Measurements from ENCODE around the gene BEST2.
"Not testable (repeated sequence)": the region's sequence is repeated elsewhere in the genome, so short reads cannot be mapped to it uniquely, and the experiment has no call there.

Gene BEST2

DNA sequence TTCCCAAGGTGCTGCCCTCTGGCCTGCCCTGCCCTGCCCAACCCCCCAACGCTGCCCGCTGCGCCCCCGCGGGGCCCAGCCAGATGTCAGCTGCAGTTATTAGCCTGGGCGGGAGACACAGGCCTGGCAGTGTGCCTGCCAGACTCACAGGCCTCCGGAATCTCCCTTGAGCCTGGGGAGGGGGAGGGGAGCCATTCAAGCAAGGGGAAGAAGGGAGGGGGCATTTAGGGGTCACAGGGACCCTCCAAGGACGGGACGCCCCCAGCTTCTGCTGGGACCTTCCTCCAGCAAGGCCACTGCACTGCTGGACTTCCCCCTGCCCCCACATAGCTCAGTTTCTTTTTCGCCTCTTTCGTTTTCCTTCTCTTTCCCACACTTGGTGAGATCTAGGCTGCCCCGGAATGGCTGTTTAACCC lies 37.1 kb downstream of the BEST2 start:
- peak; percentile 54 for DNase-seq

DNA sequence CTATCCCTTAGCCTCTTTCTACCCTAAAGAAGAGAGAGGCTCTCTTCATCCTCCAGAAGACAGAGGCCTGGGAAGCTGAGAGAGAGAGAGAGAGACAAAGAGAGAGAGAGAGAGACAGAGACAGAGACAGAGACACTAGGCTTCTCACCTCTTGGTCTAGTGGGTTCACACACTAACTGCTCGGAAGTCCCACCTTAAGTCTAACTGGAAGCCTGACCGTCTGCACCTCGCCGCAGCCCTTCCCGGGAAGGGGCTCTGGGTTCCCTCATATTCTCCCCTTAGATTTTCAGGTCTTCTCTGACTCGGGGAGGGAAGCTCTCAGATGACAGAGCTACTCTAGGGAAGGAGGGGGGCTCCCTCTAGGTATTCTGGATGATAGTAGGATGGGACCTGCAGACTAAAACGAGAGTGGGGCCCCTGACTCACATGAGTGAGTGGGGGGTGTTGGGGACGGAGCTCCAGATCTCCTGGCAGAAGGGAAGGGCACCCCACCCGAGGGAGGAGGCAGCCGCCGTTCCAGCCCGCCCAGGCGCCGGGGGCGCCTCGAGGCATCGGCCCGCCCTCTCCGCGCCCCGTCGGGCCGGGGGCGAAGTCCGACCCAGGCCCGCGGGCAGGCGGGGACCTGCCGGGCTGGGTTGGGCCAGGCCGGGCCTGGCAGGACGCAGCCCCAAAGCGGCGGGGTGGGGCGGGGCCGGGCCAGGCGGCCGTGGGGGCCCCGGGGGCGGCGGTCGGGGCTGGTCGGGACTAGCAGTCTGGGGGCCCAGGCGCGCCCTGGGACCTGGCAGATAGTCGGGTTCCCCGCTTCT lies 37.7 kb downstream of the BEST2 start:
- DNase-seq = peak; percentile 39

- peak; percentile 98 for DNase-seq
These were observed 38.5 kb downstream of the BEST2 start for GRCh38 chr19:12789904-12790619.

DNA sequence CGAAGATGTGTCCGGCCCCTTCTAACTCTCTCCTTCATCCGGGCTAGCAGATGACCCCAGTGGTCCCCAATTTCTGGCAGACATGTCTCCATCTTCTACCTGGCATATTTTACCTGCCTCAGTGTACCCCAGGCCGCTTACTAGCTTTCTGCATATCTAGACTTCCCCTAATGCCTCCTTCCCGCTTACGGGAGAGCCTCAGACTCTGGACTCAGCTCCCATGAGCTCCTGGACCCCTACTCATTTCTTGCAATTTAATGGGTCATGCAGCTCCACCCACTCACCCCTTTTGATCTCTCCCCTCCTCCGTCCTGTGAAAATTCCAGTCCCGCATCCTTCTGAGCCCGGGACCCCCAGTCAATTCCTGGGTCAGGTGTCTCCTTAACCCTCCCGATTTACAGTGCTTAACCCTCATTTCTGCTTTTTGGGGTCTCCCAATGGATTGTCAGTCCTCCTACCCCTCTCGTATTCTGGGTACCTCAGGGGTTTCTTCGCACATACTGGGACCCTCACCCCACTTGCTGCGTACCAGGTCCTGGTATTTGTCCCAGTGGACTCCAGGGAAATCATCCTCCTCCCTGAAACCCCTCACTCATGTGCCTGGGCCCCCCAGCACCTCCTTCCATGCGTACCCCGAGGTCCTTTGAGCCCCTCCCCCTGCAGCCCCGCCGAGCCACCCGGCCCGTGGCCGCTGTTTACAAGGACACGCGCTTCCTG lies 39.2 kb downstream of the BEST2 start:
- peak; percentile 21 for DNase-seq

DNA sequence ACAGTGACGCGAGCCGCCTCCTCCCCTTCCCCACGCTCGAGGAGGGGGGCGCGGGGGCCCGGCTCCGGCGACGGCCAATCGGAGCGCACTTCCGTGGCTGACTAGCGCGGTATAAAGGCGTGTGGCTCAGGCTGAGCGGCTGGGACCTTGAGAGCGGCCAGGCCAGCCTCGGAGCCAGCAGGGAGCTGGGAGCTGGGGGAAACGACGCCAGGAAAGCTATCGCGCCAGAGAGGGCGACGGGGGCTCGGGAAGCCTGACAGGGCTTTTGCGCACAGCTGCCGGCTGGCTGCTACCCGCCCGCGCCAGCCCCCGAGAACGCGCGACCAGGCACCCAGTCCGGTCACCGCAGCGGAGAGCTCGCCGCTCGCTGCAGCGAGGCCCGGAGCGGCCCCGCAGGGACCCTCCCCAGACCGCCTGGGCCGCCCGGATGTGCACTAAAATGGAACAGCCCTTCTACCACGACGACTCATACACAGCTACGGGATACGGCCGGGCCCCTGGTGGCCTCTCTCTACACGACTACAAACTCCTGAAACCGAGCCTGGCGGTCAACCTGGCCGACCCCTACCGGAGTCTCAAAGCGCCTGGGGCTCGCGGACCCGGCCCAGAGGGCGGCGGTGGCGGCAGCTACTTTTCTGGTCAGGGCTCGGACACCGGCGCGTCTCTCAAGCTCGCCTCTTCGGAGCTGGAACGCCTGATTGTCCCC lies 39.9 kb downstream of the BEST2 start, which contains the start of gene JUNB:
TSS of gene JUNB (plus strand) at position 142 of the 706 bp plus-strand sequence. CDS start at position 428, 286 bp downstream.
- peak; percentile 98 for DNase-seq

DNA sequence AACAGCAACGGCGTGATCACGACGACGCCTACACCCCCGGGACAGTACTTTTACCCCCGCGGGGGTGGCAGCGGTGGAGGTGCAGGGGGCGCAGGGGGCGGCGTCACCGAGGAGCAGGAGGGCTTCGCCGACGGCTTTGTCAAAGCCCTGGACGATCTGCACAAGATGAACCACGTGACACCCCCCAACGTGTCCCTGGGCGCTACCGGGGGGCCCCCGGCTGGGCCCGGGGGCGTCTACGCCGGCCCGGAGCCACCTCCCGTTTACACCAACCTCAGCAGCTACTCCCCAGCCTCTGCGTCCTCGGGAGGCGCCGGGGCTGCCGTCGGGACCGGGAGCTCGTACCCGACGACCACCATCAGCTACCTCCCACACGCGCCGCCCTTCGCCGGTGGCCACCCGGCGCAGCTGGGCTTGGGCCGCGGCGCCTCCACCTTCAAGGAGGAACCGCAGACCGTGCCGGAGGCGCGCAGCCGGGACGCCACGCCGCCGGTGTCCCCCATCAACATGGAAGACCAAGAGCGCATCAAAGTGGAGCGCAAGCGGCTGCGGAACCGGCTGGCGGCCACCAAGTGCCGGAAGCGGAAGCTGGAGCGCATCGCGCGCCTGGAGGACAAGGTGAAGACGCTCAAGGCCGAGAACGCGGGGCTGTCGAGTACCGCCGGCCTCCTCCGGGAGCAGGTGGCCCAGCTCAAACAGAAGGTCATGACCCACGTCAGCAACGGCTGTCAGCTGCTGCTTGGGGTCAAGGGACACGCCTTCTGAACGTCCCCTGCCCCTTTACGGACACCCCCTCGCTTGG lies 40.7 kb downstream of the BEST2 start:
- DNase-seq = peak; percentile 82

- peak; percentile 14 for DNase-seq
These were observed 41.3 kb downstream of the BEST2 start for GRCh38 chr19:12792853-12793289.

DNA sequence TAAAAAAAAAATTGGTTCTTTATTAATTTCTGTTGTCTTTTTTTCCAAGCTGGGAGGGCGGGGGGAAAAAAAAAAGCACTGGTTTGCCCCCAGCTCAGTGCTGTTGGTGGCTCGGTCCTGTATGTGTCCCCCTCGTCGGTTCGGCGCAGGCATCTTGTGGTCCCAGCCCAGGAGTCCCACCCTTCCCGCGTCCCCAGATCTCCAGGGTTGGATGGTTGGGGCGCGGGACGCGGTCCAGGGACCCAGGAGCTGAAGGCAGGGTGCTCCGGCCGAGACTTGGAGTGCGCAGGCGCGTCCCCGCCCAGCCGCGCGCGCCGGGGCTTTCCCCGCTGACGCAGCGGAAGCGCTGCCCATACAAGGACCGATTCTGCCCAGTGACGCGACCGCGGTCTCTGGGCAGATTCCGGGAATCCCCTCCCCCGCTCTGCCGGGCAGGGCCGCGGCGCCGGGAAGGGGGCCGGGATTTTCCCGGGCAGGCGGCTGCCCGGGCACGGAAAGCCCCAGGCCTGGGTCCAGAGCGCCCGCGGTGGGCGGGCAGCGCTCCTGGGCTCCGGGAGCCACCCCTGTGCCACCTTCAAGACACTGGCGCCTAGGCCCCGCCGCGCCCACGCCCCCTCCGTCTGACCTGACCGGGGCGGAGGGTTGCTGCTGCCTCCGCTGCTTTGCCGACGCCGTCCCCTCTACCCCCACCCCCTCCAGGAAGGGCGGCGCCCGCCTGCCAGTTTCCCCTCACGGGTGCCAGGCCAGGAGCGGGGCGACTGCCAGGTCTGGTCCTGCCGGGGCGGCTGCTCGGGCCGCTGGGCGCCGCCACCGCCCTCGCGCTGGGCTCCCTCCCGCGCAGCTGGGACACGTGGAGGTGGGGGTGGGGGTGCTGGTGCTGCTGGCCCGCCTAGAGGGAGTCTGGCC lies 42.0 kb downstream of the BEST2 start:
- peak; percentile 96 for DNase-seq

DNA sequence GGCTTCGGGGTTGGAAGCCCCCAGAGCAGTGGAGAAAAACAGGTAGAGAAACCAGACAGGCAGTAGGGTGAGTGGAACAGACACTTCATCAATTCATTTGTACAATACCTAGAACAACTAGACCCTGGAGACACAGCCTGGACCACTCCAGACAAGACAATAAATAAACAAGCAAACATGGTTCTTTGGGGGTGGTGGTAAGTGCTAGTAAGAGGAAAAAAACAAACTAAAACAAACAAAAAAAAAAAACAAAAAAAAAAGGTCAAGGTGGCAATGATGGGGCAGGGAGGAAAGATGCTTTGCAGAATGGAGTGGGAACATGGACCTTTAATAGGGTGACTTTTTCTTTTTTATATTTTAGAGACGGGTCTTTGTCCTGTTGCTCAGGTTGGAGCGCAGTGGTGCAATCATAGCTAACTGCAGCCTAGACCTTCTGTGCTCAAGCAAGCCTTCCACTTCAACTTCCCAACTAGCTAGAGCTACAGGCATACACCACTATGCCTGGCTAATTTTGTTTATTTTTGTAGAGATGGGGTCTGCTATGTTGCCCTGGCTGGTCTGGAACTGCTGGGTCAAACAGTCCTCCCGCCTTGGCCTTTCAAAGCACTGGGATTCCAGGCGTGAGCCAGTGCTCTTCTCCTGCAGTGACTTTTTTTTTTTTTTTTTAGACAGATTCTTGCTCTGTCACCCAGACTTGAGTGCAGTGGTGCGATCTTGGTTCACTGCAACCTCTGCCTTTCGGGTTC lies 42.8 kb downstream of the BEST2 start:
- peak; percentile 20 for DNase-seq

- DNase-seq = no peak
These were observed 43.4 kb downstream of the BEST2 start for GRCh38 chr19:12794971-12795381.

- peak; percentile 85 for DNase-seq
These were observed 44.8 kb downstream of the BEST2 start for GRCh38 chr19:12796146-12797071.

- no peak for DNase-seq
These were observed 45.6 kb downstream of the BEST2 start for GRCh38 chr19:12797141-12797587.

- DNase-seq = not testable (repeated sequence)
These were observed 46.0 kb downstream of the BEST2 start for GRCh38 chr19:12797607-12798006.

DNA sequence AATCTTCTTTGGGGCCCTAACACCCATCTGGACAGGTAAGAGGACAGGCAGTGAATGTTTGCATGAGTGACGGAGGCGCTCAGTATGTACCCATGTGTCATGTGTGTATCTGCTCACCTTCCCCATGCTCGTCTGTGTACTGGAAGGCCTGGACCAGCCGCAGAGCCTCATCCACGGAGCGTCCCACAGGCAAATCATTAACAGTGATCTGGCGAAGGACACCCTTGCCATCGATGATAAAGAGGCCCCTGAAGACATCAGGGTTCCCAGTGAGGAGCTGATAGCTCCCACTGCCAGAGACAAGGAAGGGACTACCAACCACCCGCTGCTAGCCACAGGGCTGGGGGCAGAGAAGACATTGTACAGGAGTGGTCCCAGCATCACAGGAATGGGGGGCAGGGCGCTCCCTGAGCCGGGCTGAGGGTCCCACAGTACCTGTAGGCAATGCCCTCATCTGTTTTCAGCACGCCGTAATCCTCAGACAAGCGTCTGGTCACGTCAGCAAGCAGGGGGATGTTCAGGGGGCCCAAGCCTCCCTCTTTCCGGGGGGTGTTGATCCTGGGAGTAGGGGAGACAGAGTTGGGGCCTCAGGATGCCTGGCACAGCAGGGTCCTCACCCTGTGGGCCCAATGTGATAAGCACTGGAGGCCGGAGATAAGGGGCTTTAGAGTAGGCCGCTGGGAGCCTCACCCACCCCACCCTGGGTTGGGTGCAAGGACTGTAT lies 48.3 kb downstream of the BEST2 start:
- DNase-seq = no peak

DNA sequence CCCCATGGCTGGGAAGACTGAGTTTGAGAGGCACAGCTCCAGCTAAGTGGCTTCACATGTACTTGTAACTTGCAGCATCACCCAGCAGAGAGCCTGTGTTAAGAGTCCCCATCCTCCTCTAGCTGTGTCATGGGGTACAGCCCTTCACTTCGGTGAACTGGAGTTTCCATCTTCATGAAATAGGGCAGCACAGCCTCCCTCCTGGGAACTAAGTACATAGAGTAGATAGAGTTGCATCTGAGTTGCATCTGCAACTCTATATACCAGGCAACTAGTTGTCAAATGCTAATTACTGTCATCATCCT lies 48.8 kb downstream of the BEST2 start:
- DNase-seq = no peak

DNA sequence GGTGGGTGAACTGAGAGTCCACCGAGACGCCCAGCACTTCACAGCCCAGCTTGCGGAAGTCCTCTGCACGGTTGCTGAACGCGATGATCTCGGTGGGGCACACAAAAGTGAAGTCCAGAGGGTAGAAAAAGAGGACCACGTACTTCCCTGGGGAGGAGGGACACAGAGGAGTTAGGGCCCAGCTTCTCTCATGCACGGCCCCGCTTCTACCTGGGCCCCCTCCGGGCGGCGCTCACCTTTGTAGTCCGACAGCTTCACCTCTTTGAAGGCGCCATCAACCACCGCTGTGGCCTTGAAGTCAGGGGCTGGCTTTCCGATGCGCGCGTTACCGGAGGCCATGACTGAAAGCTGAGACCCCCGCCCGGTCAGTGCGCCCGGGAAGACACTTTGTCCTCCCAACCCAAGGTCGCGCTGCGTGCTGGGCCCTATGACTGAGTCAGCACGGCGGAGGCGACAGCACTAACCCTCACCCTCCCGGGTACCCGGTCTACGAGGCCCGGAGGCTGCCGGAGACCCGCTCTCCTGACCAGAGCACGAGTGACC lies 49.4 kb downstream of the BEST2 start:
- no peak for DNase-seq

GRCh38 chr19:12801466-12802266 lies 50.1 kb downstream of the BEST2 start, which contains the start of the genes PRDX2 and THSD8:
Gene PRDX2 (minus strand): TSS chr19:12801800. CDS start chr19:12801261, 539 bp downstream.
Gene THSD8 (plus strand): TSS chr19:12802069. CDS start chr19:12802072, 3 bp downstream.
- peak; percentile 84 for DNase-seq

Measured in activated CD4-positive, alpha-beta T cell treated with anti-CD3 and anti-CD28 coated beads, Interleukin-2, amount 50 U/mL, for 16 hours (primary cell).